Measurements from ENCODE around the gene PPIL6. TPM values are rescaled to one million over a fixed set of nuclear protein-coding genes. Genes with fewer than 3 reads are reported as not detected.

PPIL6 gene
- total RNA-seq, 2 experiments from 2014 or later, result not detected

- Mint-ChIP-seq H3K27ac (peak overlapping the region; percentile 49), H3K27me3 (no peaks in the 10 kb centered on the region), H3K9me3 (no peaks in the 10 kb centered on the region), H3K4me1 (peaks cover 67% of the 10 kb centered on the region), H3K4me3 (no peak overlapping the region), H3K36me3 (ENCODE audit: low read depth) (peaks cover 67% of the 10 kb centered on the region)
- CTCF ChIA-PET, result interaction anchor here (1.2 to 1.4 kb wide), 2 partner anchors 63 to 258 kb away, joined by 3 read pairs; no protein-coding TSS in a partner anchor
- POLR2A ChIA-PET, result interaction anchor here (11.5 kb wide), 1 partner anchor 9 kb away, joined by 243 read pairs; the partner anchor contains the start of gene MICAL1
- no peak for DNase-seq
Observed at GRCh38 chr6:109446072-109446471, 5.6 kb upstream of the PPIL6 start.

GRCh38 chr6:109445382-109445781 is 5.0 kb upstream of the PPIL6 start:
- peaks cover 61% of the 10 kb centered on the region for H3K36me3 Mint-ChIP-seq (ENCODE audit: low read depth)
- DNase-seq, result no peak
- no peaks in the 10 kb centered on the region for H3K27me3 Mint-ChIP-seq
- no peak overlapping the region for H3K4me3 Mint-ChIP-seq
- ChIA-PET CTCF (interaction anchor here (6.5 kb wide), 1 partner anchor 9 kb away, joined by 36 read pairs; the partner anchor contains the start of gene MICAL1), POLR2A (interaction anchor here (0.8 to 11.5 kb wide), 3 partner anchors 10 to 62 kb away, joined by 4 to 243 read pairs (median 5); partner anchors contain the start of gene MICAL1)
- H3K4me1 Mint-ChIP-seq, result peaks cover 63% of the 10 kb centered on the region
- no peak overlapping the region for H3K27ac Mint-ChIP-seq
- H3K9me3 Mint-ChIP-seq, result no peaks in the 10 kb centered on the region

- Mint-ChIP-seq H3K27me3 (peaks cover 4% of the 10 kb centered on the region), H3K27ac (peak overlapping the region; percentile 31), H3K4me1 (peaks cover 50% of the 10 kb centered on the region), H3K4me3 (no peak overlapping the region), H3K36me3 (ENCODE audit: low read depth) (peaks cover 49% of the 10 kb centered on the region), H3K9me3 (no peaks in the 10 kb centered on the region)
- no peak for DNase-seq
- ChIA-PET CTCF (interaction anchor here (1.2 to 6.5 kb wide), 3 partner anchors 11 to 60 kb away, joined by 3 to 36 read pairs (median 3); partner anchors contain the start of gene MICAL1), POLR2A (interaction anchor here (1.1 to 11.5 kb wide), 8 partner anchors 12 to 70 kb away, joined by 3 to 243 read pairs (median 12); partner anchors contain the start of genes CD164, MICAL1 and ZBTB24)
Observed at GRCh38 chr6:109443425-109443950, 3.1 kb upstream of the PPIL6 start.

- Mint-ChIP-seq H3K9me3 (no peaks in the 10 kb centered on the region), H3K4me1 (peaks cover 42% of the 10 kb centered on the region), H3K4me3 (peak overlapping the region; percentile 13), H3K36me3 (ENCODE audit: low read depth) (peaks cover 44% of the 10 kb centered on the region), H3K27ac (peak overlapping the region; percentile 34), H3K27me3 (peaks cover 4% of the 10 kb centered on the region)
- CTCF ChIA-PET, result interaction anchor here (0.8 to 6.5 kb wide), 3 partner anchors 12 to 254 kb away, joined by 3 to 36 read pairs (median 13); partner anchors contain the start of gene MICAL1
- DNase-seq, result no peak
- POLR2A ChIA-PET, result interaction anchor here (1.3 to 11.5 kb wide), 11 partner anchors 13 to 348 kb away, joined by 3 to 243 read pairs (median 12); partner anchors contain the start of genes CD164, CEP57L1, MICAL1 and SESN1
Observed at GRCh38 chr6:109442393-109442924, 2.0 kb upstream of the PPIL6 start.

- DNase-seq, result peak; percentile 43
- ChIA-PET CTCF (interaction anchor here (1.2 to 6.5 kb wide), 7 partner anchors 13 to 253 kb away, joined by 3 to 36 read pairs (median 5); partner anchors contain the start of genes CD164, MICAL1 and ZBTB24), POLR2A (interaction anchor here (0.7 to 11.5 kb wide), 12 partner anchors 14 to 347 kb away, joined by 3 to 243 read pairs (median 9); partner anchors contain the start of genes CD164, CEP57L1, MICAL1 and SESN1)
- Mint-ChIP-seq H3K36me3 (ENCODE audit: low read depth) (peaks cover 39% of the 10 kb centered on the region), H3K9me3 (no peaks in the 10 kb centered on the region), H3K4me3 (peak overlapping the region; percentile 90), H3K27me3 (peaks cover 4% of the 10 kb centered on the region), H3K27ac (peak overlapping the region; percentile 75), H3K4me1 (peaks cover 38% of the 10 kb centered on the region)
Observed at GRCh38 chr6:109441069-109441816, 815 bp upstream of the PPIL6 start.

- Mint-ChIP-seq H3K27me3 (peaks cover 8% of the 10 kb centered on the region), H3K36me3 (ENCODE audit: low read depth) (no peaks in the 10 kb centered on the region), H3K4me3 (no peak overlapping the region), H3K4me1 (peaks cover 6% of the 10 kb centered on the region), H3K9me3 (no peaks in the 10 kb centered on the region), H3K27ac (no peak overlapping the region)
- ChIA-PET CTCF (no interaction called here), POLR2A (interaction anchor here (2.2 kb wide), 1 partner anchor 53 kb away, joined by 7 read pairs; the partner anchor contains the start of gene CD164)
- DNase-seq, result no peak
Observed at GRCh38 chr6:109436041-109436440, 4.4 kb downstream of the PPIL6 start.

- ChIA-PET CTCF (interaction anchor here (1.0 kb wide), 1 partner anchor 28 kb away, joined by 3 read pairs; no protein-coding TSS in a partner anchor), POLR2A (interaction anchor here (1.2 kb wide), 1 partner anchor 51 kb away, joined by 3 read pairs; no protein-coding TSS in a partner anchor)
- Mint-ChIP-seq H3K27me3 (peaks cover 6% of the 10 kb centered on the region), H3K4me1 (peaks cover under 1% of the 10 kb centered on the region), H3K36me3 (ENCODE audit: low read depth) (no peaks in the 10 kb centered on the region), H3K9me3 (no peaks in the 10 kb centered on the region), H3K4me3 (no peak overlapping the region), H3K27ac (no peak overlapping the region)
- DNase-seq, result no peak
Observed at GRCh38 chr6:109434456-109434855, 6.0 kb downstream of the PPIL6 start.

- Mint-ChIP-seq H3K27ac (no peak overlapping the region), H3K36me3 (ENCODE audit: low read depth) (no peaks in the 10 kb centered on the region), H3K9me3 (no peaks in the 10 kb centered on the region), H3K4me3 (no peak overlapping the region), H3K27me3 (peaks cover 9% of the 10 kb centered on the region), H3K4me1 (no peaks in the 10 kb centered on the region)
- DNase-seq, result no peak
- CTCF ChIA-PET, result no interaction called here
- POLR2A ChIA-PET, result no interaction called here
Observed at GRCh38 chr6:109429496-109429895, 10.9 kb downstream of the PPIL6 start.

- H3K27me3 Mint-ChIP-seq, result peaks cover 9% of the 10 kb centered on the region
- no peak for DNase-seq
- H3K36me3 Mint-ChIP-seq (ENCODE audit: low read depth), result no peaks in the 10 kb centered on the region
- H3K4me1 Mint-ChIP-seq, result no peaks in the 10 kb centered on the region
- no peak overlapping the region for H3K27ac Mint-ChIP-seq
- H3K4me3 Mint-ChIP-seq, result no peak overlapping the region
- no peaks in the 10 kb centered on the region for H3K9me3 Mint-ChIP-seq
- ChIA-PET CTCF (interaction anchor here (0.7 kb wide), 1 partner anchor 80 kb away, joined by 3 read pairs; no protein-coding TSS in a partner anchor), POLR2A (interaction anchor here (0.6 kb wide), 1 partner anchor 56 kb away, joined by 3 read pairs; no protein-coding TSS in a partner anchor)
Observed at GRCh38 chr6:109428889-109429477, 11.4 kb downstream of the PPIL6 start.

- H3K27ac Mint-ChIP-seq, result no peak overlapping the region
- no peak for DNase-seq
- H3K4me3 Mint-ChIP-seq, result no peak overlapping the region
- peaks cover 3% of the 10 kb centered on the region for H3K27me3 Mint-ChIP-seq
- no peaks in the 10 kb centered on the region for H3K4me1 Mint-ChIP-seq
- H3K36me3 Mint-ChIP-seq (ENCODE audit: low read depth), result no peaks in the 10 kb centered on the region
- CTCF ChIA-PET, result no interaction called here
- POLR2A ChIA-PET, result no interaction called here
- H3K9me3 Mint-ChIP-seq, result no peaks in the 10 kb centered on the region
Observed at GRCh38 chr6:109424946-109425345, 15.5 kb downstream of the PPIL6 start.

GRCh38 chr6:109421184-109421583 is 19.2 kb downstream of the PPIL6 start:
- Mint-ChIP-seq H3K27ac (no peak overlapping the region), H3K9me3 (no peaks in the 10 kb centered on the region), H3K27me3 (peaks cover 2% of the 10 kb centered on the region), H3K4me1 (no peaks in the 10 kb centered on the region), H3K36me3 (ENCODE audit: low read depth) (no peaks in the 10 kb centered on the region), H3K4me3 (no peak overlapping the region)
- no peak for DNase-seq
- POLR2A ChIA-PET, result no interaction called here
- CTCF ChIA-PET, result interaction anchor here (0.6 kb wide), 1 partner anchor 618 kb away, joined by 3 read pairs; no protein-coding TSS in a partner anchor

GRCh38 chr6:109420751-109421150 is 19.7 kb downstream of the PPIL6 start:
- DNase-seq, result no peak
- Mint-ChIP-seq H3K9me3 (no peaks in the 10 kb centered on the region), H3K27ac (no peak overlapping the region), H3K27me3 (peaks cover 2% of the 10 kb centered on the region), H3K4me3 (no peak overlapping the region), H3K36me3 (ENCODE audit: low read depth) (no peaks in the 10 kb centered on the region), H3K4me1 (no peaks in the 10 kb centered on the region)
- POLR2A ChIA-PET, result no interaction called here
- CTCF ChIA-PET, result interaction anchor here (0.6 kb wide), 1 partner anchor 618 kb away, joined by 3 read pairs; no protein-coding TSS in a partner anchor
